ENCODE results near the gene MBTPS1. TPM values are rescaled to one million over a fixed set of nuclear protein-coding genes. Genes with fewer than 3 reads are reported as not detected.

MBTPS1 gene
- total RNA-seq, 4 donors from 2014 or later, result 70.0 to 116 (median 86.5) TPM

- no peak for TF ChIP-seq POLR2A (IDR thresholded peaks at IDR 0.05)
- TF ChIP-seq EP300 (IDR thresholded peaks at IDR 0.05), result no peak
- no peak for TF ChIP-seq CTCF (IDR thresholded peaks at IDR 0.05)
- no peak for TF ChIP-seq POLR2AphosphoS5 (IDR thresholded peaks at IDR 0.05)
- Histone ChIP-seq H3K4me3 (no peak overlapping the region), H3K27ac (no peak overlapping the region), H3K9me3 (peaks cover 5% of the 10 kb centered on the region), H3K36me3 (no peaks in the 10 kb centered on the region), H3K27me3 (peaks cover 10% of the 10 kb centered on the region), H3K4me1 (no peaks in the 10 kb centered on the region)
- no peak for DNase-seq (ENCODE audit: low spot score in 2 of 2)
- 90% methylated on average over 12 of the region's 12 CpGs for WGBS
Observed at GRCh38 chr16:84034516-84034915, 82.2 kb downstream of the MBTPS1 start.

GRCh38 chr16:84033251-84034195 is 83.2 kb downstream of the MBTPS1 start:
- H3K27ac ChIP-seq, result no peak overlapping the region
- H3K4me3 ChIP-seq, result no peak overlapping the region
- WGBS, result 78% methylated on average over 19 of the region's 25 CpGs

GRCh38 chr16:84032458-84033178 is 84.1 kb downstream of the MBTPS1 start:
- WGBS, result 69% methylated on average over 15 of the region's 15 CpGs
- H3K36me3 ChIP-seq, result no peaks in the 10 kb centered on the region

More at GRCh38 chr16:84033251-84034195, 83.2 kb downstream of the MBTPS1 start:
- peaks cover 5% of the 10 kb centered on the region for H3K9me3 ChIP-seq
- H3K4me1 ChIP-seq, result no peaks in the 10 kb centered on the region
- DNase-seq (ENCODE audit: low spot score in 2 of 2), result no peak
- no peak for TF ChIP-seq EP300 (IDR thresholded peaks at IDR 0.05)
- H3K36me3 ChIP-seq, result no peaks in the 10 kb centered on the region
- peaks cover 10% of the 10 kb centered on the region for H3K27me3 ChIP-seq

GRCh38 chr16:84031556-84031955 is 85.2 kb downstream of the MBTPS1 start:
- Histone ChIP-seq H3K27me3 (peaks cover 5% of the 10 kb centered on the region), H3K9me3 (peaks cover 5% of the 10 kb centered on the region), H3K4me3 (no peak overlapping the region), H3K4me1 (no peaks in the 10 kb centered on the region), H3K27ac (no peak overlapping the region), H3K36me3 (no peaks in the 10 kb centered on the region)
- no peak for DNase-seq (ENCODE audit: low spot score in 2 of 2)
- TF ChIP-seq CTCF (IDR thresholded peaks at IDR 0.05), result no peak
- no peak for TF ChIP-seq POLR2A (IDR thresholded peaks at IDR 0.05)
- TF ChIP-seq POLR2AphosphoS5 (IDR thresholded peaks at IDR 0.05), result no peak
- TF ChIP-seq EP300 (IDR thresholded peaks at IDR 0.05), result no peak
- WGBS, result 87% methylated on average over 16 of the region's 17 CpGs

More at GRCh38 chr16:84032458-84033178, 84.1 kb downstream of the MBTPS1 start:
- Histone ChIP-seq H3K4me1 (no peaks in the 10 kb centered on the region), H3K27me3 (peaks cover 10% of the 10 kb centered on the region), H3K9me3 (peaks cover 5% of the 10 kb centered on the region), H3K4me3 (no peak overlapping the region), H3K27ac (no peak overlapping the region)
- no peak for TF ChIP-seq POLR2A (IDR thresholded peaks at IDR 0.05)
- TF ChIP-seq POLR2AphosphoS5 (IDR thresholded peaks at IDR 0.05), result no peak
- TF ChIP-seq EP300 (IDR thresholded peaks at IDR 0.05), result no peak
- TF ChIP-seq CTCF (IDR thresholded peaks at IDR 0.05), result no peak
- DNase-seq (ENCODE audit: low spot score in 2 of 2), result no peak

GRCh38 chr16:84029297-84030047 is 87.3 kb downstream of the MBTPS1 start:
- DNase-seq (ENCODE audit: low spot score in 2 of 2), result no peak
- 72% methylated on average over 13 of the region's 14 CpGs for WGBS
- H3K9me3 ChIP-seq, result no peaks in the 10 kb centered on the region
- peaks cover 7% of the 10 kb centered on the region for H3K27me3 ChIP-seq
- H3K36me3 ChIP-seq, result no peaks in the 10 kb centered on the region
- no peak overlapping the region for H3K4me3 ChIP-seq
- H3K4me1 ChIP-seq, result peaks cover 5% of the 10 kb centered on the region
- TF ChIP-seq EP300 (IDR thresholded peaks at IDR 0.05) (no peak), POLR2A (IDR thresholded peaks at IDR 0.05) (no peak), CTCF (IDR thresholded peaks at IDR 0.05) (no peak), POLR2AphosphoS5 (IDR thresholded peaks at IDR 0.05) (no peak)
- H3K27ac ChIP-seq, result no peak overlapping the region

Data from suprapubic skin (tissue), 4 donors.